WTC11 (cell line): ENCODE data around the gene CNN1. TPM values are rescaled to one million over a fixed set of nuclear protein-coding genes. Genes with fewer than 3 reads are reported as not detected.

Experiments
- ATAC-seq: fragments of 200-7000 bp; cut with Tn5 transposase; 2 replicates; pipeline ENCODE4 v1.10.0; 2021; ENCODE audit warnings: mild to moderate bottlenecking, moderate library complexity
- CTCF ChIA-PET: fragments of 300-600 bp; sonication (Branson Sonifier 250); formaldehyde crosslinking; loops from one replicate; lab custom pipeline; 2021; ENCODE audit warnings: antibody characterized with exemption; lab: Charles Lee
- POLR2A ChIA-PET: fragments of 350-600 bp; sonication (Branson Sonifier 250); formaldehyde crosslinking; loops from one replicate; lab custom pipeline; 2021; ENCODE audit warnings: antibody characterized with exemption; lab: Charles Lee
- DNase-seq: peaks from one replicate; pipeline ENCODE4 v3.0.0; 2021; ENCODE audit warnings: low spot score
- H3K27ac Mint-ChIP-seq: 2 replicates; pipeline ENCODE4 v1.8.0; 2021; ENCODE audit warnings: mixed read lengths
- H3K27me3 Mint-ChIP-seq: 2 replicates; pipeline ENCODE4 v1.8.0; 2021; ENCODE audit warnings: low read depth, mild to moderate bottlenecking, moderate library complexity, mixed read lengths
- H3K36me3 Mint-ChIP-seq: 2 replicates; pipeline ENCODE4 v1.8.0; 2021; ENCODE audit warnings: mixed read lengths
- H3K4me1 Mint-ChIP-seq: 2 replicates; pipeline ENCODE4 v1.8.0; 2022; ENCODE audit warnings: mixed read lengths
- H3K4me3 Mint-ChIP-seq: 2 replicates; pipeline ENCODE4 v1.8.0; 2021; ENCODE audit warnings: mild to moderate bottlenecking, moderate library complexity, mixed read lengths
- H3K9me3 Mint-ChIP-seq: 2 replicates; pipeline ENCODE4 v1.8.0; 2021; ENCODE audit warnings: mixed read lengths
- AFF4 ChIP-seq: sonication (generic); formaldehyde crosslinking; IDR thresholded peaks from 2 replicates; pipeline ENCODE4 v1.8.1; 2023; ENCODE audit warnings: mild to moderate bottlenecking, missing genetic modification reagents, borderline replicate concordance
- CREB1 ChIP-seq: sonication (generic); formaldehyde crosslinking; IDR thresholded peaks from 2 replicates; pipeline ENCODE4 v1.8.0; 2023; ENCODE audit warnings: mild to moderate bottlenecking, missing genetic modification reagents
- CREM ChIP-seq: sonication (generic); formaldehyde crosslinking; IDR thresholded peaks from 2 replicates; pipeline ENCODE4 v1.8.1; 2022; ENCODE audit warnings: mild to moderate bottlenecking, missing genetic modification reagents, moderate library complexity
- EMX1 ChIP-seq: fragments of 250-450 bp; sonication (Bioruptor Pico); IDR thresholded peaks from 2 replicates; pipeline ENCODE4 v1.8.0; 2021; ENCODE audit warnings: mild to moderate bottlenecking
- ESRRA ChIP-seq: sonication (generic); formaldehyde crosslinking; IDR thresholded peaks from 2 replicates; pipeline ENCODE4 v1.8.1; 2022; ENCODE audit warnings: mild to moderate bottlenecking, missing genetic modification reagents, borderline replicate concordance
- GRHL2 ChIP-seq: fragments of 250-450 bp; sonication (Bioruptor Pico); IDR thresholded peaks from 2 replicates; pipeline ENCODE4 v1.8.0; 2022; ENCODE audit warnings: mild to moderate bottlenecking, moderate library complexity; ENCODE audit not compliant: insufficient replicate concordance, severe bottlenecking
- KAT7 ChIP-seq: sonication (generic); formaldehyde crosslinking; IDR thresholded peaks from 2 replicates; pipeline ENCODE4 v1.8.1; 2023; ENCODE audit warnings: missing genetic modification reagents, mild to moderate bottlenecking, borderline replicate concordance
- NR3C1 ChIP-seq: sonication (generic); formaldehyde crosslinking; conservative IDR thresholded peaks from 2 replicates; pipeline ENCODE4 v1.8.1; 2023; ENCODE audit warnings: low read depth, mild to moderate bottlenecking, missing genetic modification reagents
- SMAD3 ChIP-seq: sonication (generic); formaldehyde crosslinking; IDR thresholded peaks from 2 replicates; pipeline ENCODE4 v1.8.0; 2022; ENCODE audit warnings: missing genetic modification reagents, mild to moderate bottlenecking, borderline replicate concordance
- TCF7 ChIP-seq: sonication (generic); formaldehyde crosslinking; IDR thresholded peaks from 2 replicates; pipeline ENCODE4 v1.8.0; 2022; ENCODE audit warnings: mild to moderate bottlenecking, low read depth, missing genetic modification reagents, moderate library complexity
- USF2 ChIP-seq: sonication (generic); formaldehyde crosslinking; IDR thresholded peaks from 2 replicates; pipeline ENCODE4 v1.8.1; 2023; ENCODE audit warnings: mild to moderate bottlenecking, missing genetic modification reagents, moderate library complexity
- ZNF121 ChIP-seq: sonication (generic); formaldehyde crosslinking; IDR thresholded peaks from 2 replicates; pipeline ENCODE4 v1.8.0; 2023; ENCODE audit warnings: missing genetic modification reagents
- ZNF396 ChIP-seq: fragments of 250-450 bp; sonication (Bioruptor Pico); IDR thresholded peaks from 2 replicates; pipeline ENCODE4 v1.8.0; 2021; ENCODE audit warnings: mild to moderate bottlenecking, moderate library complexity, borderline replicate concordance
- ZNF416 ChIP-seq: fragments of 250-450 bp; sonication (Bioruptor Pico); IDR thresholded peaks from 2 replicates; pipeline ENCODE4 v1.9.0; 2021; ENCODE audit warnings: mild to moderate bottlenecking, inconsistent platforms
- ZNF532 ChIP-seq: fragments of 250-450 bp; sonication (Bioruptor Pico); IDR thresholded peaks from 2 replicates; pipeline ENCODE4 v1.9.0; 2021; ENCODE audit warnings: mild to moderate bottlenecking, borderline replicate concordance
- total RNA-seq: library from RNA; stranded (reverse); gene quantifications from 3 replicates; pipeline ENCODE4 v1.2.3, GENCODE V29; 2021
- TF ChIP-seq, protein P1 (sequence below): sonication (generic); formaldehyde crosslinking; IDR thresholded peaks from 2 replicates; pipeline ENCODE4 v1.8.1; 2022; ENCODE audit warnings: missing genetic modification reagents, borderline replicate concordance
- TF ChIP-seq, protein P2 (sequence below): sonication (generic); formaldehyde crosslinking; conservative IDR thresholded peaks from 2 replicates; pipeline ENCODE4 v1.8.1; 2022; ENCODE audit warnings: mild to moderate bottlenecking, missing genetic modification reagents
- TF ChIP-seq, protein P3 (sequence below): sonication (generic); formaldehyde crosslinking; IDR thresholded peaks from 2 replicates; pipeline ENCODE4 v1.8.0; 2022; ENCODE audit warnings: mild to moderate bottlenecking, missing genetic modification reagents
- TF ChIP-seq, protein P4 (sequence below): sonication (generic); formaldehyde crosslinking; IDR thresholded peaks from 2 replicates; pipeline ENCODE4 v1.8.1; 2023; ENCODE audit warnings: mild to moderate bottlenecking, missing genetic modification reagents, moderate library complexity

The CNN1 gene
- total RNA-seq, 1 experiment from 2014 or later = 16.0 TPM

DNA sequence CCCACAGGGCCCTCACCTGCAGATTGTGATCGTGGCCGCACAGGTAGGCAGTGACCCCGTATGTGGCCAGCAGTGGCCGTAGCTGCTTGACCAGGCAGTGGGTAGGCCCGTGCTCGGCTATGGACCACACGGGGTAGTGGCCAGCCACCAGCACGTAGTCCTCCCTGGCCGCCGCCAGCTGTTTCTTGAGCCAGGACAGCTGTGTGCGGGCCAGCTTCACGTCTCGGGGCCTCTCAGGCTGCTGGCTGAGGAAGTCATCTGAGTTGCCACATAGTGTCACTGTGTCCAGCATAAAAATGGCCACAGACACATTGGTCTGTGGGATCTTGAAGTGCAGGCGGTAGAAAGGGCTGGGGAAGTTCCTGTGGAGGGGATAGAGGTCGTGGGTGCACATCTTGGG lies 37.6 kb downstream of the CNN1 start:
- ChIA-PET POLR2A (no interaction called here), CTCF (interaction anchor here (0.6 kb wide), 1 partner anchor 807 kb away, joined by 3 read pairs; no protein-coding TSS in a partner anchor)
- TF ChIP-seq ZNF121 (CRISPR knock-in tag) = no peak
- TF ChIP-seq, protein P1, sequence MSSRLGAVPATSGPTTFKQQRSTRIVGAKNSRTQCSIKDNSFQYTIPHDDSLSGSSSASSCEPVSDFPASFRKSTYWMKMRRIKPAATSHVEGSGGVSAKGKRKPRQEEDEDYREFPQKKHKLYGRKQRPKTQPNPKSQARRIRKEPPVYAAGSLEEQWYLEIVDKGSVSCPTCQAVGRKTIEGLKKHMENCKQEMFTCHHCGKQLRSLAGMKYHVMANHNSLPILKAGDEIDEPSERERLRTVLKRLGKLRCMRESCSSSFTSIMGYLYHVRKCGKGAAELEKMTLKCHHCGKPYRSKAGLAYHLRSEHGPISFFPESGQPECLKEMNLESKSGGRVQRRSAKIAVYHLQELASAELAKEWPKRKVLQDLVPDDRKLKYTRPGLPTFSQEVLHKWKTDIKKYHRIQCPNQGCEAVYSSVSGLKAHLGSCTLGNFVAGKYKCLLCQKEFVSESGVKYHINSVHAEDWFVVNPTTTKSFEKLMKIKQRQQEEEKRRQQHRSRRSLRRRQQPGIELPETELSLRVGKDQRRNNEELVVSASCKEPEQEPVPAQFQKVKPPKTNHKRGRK = no peak
- no peak for TF ChIP-seq CREM (CRISPR knock-in tag)
- TF ChIP-seq, protein P2, sequence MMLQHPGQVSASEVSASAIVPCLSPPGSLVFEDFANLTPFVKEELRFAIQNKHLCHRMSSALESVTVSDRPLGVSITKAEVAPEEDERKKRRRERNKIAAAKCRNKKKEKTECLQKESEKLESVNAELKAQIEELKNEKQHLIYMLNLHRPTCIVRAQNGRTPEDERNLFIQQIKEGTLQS (CRISPR knock-in tag) = no peak
- no peak for TF ChIP-seq ESRRA (CRISPR knock-in tag)
- no peak for TF ChIP-seq ZNF532
- Mint-ChIP-seq H3K9me3 (no peaks in the 10 kb centered on the region), H3K4me3 (no peak overlapping the region), H3K27ac (no peak overlapping the region), H3K4me1 (peaks cover 8% of the 10 kb centered on the region), H3K36me3 (no peaks in the 10 kb centered on the region), H3K27me3 (peaks cover 12% of the 10 kb centered on the region)
- no peak for ATAC-seq
- no peak for DNase-seq

DNA sequence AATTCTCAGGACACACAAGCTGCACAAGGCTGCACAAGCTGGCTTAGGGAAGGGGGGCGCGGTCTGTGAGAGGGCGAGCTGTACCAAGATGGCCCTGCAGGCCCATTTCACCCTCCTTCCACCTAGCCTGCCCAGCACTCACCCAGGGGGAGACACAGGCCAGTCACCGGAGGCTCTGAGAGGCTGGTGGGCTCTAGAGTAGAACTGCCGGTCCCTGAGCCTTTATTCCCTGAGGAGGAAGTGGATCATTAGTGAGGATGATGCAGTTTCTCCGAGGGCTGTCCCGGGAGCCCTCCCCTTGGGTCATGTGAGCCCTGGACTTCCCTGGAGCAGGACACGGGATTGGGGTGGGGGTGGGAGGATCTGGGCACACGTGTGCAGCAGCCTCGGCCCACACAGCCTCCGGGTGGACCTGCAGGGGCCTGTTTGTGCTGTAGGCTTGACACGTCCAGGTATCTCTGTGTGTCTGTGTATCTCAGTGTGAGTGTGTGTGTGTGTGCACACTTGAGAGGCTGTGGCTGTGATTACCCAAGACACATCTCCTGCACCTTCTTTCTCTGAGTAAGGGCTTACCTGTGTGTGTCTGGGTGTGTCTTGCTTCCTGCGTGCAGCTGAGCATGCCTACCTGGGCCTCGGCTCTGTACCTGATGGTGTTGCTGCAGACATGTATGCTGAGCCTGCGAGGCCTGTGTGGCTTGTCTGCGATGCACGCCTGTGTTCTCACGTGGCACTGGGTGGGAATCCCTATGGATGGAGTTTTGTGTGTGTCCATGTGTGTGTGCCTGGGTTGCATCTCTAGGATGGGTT lies 39.0 kb downstream of the CNN1 start, which contains the start of gene ACP5:
Gene ACP5 (minus strand): TSS at position 195 of the 807 bp plus-strand sequence. CDS start 328 bp downstream, outside the sequence.
- Mint-ChIP-seq H3K4me1 (peaks cover 8% of the 10 kb centered on the region), H3K9me3 (no peaks in the 10 kb centered on the region), H3K36me3 (no peaks in the 10 kb centered on the region), H3K27ac (no peak within 1 kb of the TSS; the same call in 1 of the 2 replicates), H3K27me3 (peaks cover 14% of the 10 kb centered on the region), H3K4me3 (peak within 1 kb of the TSS; percentile 56)
- 0 out of 2 replicates have a peak, but pooled peaks have one; percentile 8 for ATAC-seq
- ChIA-PET CTCF (interaction anchor here (0.8 to 1.8 kb wide), 6 partner anchors 18 to 220 kb away, joined by 3 to 15 read pairs (median 3); partner anchors contain the start of genes ELOF1 and ZNF491), POLR2A (interaction anchor here (1.1 kb wide), 1 partner anchor 14 kb away, joined by 3 read pairs; no protein-coding TSS in a partner anchor)
- no peak for DNase-seq
- TF ChIP-seq, protein P3, sequence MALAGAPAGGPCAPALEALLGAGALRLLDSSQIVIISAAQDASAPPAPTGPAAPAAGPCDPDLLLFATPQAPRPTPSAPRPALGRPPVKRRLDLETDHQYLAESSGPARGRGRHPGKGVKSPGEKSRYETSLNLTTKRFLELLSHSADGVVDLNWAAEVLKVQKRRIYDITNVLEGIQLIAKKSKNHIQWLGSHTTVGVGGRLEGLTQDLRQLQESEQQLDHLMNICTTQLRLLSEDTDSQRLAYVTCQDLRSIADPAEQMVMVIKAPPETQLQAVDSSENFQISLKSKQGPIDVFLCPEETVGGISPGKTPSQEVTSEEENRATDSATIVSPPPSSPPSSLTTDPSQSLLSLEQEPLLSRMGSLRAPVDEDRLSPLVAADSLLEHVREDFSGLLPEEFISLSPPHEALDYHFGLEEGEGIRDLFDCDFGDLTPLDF (CRISPR knock-in tag) = no peak
- TF ChIP-seq CREB1 (CRISPR knock-in tag) (no peak), GRHL2 (CRISPR knock-in tag) (no peak), ZNF416 (CRISPR knock-in tag) (no peak), TCF7 (CRISPR knock-in tag) (no peak), CREM (CRISPR knock-in tag) (no peak), AFF4 (CRISPR knock-in tag) (no peak), ZNF396 (no peak), NR3C1 (CRISPR knock-in tag) (no peak), SMAD3 (CRISPR knock-in tag) (no peak), KAT7 (CRISPR knock-in tag) (no peak), USF2 (CRISPR knock-in tag) (no peak; the same call in 1 of the 2 replicates), EMX1 (no peak)
- TF ChIP-seq, protein P4, sequence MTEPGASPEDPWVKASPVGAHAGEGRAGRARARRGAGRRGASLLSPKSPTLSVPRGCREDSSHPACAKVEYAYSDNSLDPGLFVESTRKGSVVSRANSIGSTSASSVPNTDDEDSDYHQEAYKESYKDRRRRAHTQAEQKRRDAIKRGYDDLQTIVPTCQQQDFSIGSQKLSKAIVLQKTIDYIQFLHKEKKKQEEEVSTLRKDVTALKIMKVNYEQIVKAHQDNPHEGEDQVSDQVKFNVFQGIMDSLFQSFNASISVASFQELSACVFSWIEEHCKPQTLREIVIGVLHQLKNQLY = no peak
